Esophagus muscularis mucosa (tissue), 4 donors: ENCODE measurements around the gene OR4C6. TPM values are rescaled to one million over a fixed set of nuclear protein-coding genes. Genes with fewer than 3 reads are reported as not detected.

ENCODE experiments used
- DNase-seq: peaks from one replicate; pipeline ENCODE4 v3.0.0-alpha.2; 2017; ENCODE audit errors: extremely low spot score
- H3K27ac ChIP-seq, 4 donors: fragments of 200-600 bp; sonication (generic); replicated peaks in 1 of 4; 1 replicate in 3 of 4; 2 replicates in 1 of 4; pipeline ENCODE4 v1.5.1; 2016 to 2019; ENCODE audit warnings: mild to moderate bottlenecking in 1 of 4
- H3K27me3 ChIP-seq, 4 donors: fragments of 200-600 bp; sonication (generic); one replicate each; pipeline versions ENCODE4 v1.5.1 to v1.6.0; 2016 to 2019
- H3K36me3 ChIP-seq, 4 donors: fragments of 200-600 bp; sonication (generic); one replicate each; pipeline ENCODE4 v1.5.1; 2016 to 2019
- H3K4me1 ChIP-seq, 4 donors: fragments of 200-600 bp; sonication (generic); one replicate each; pipeline ENCODE4 v1.5.1; 2016 to 2019
- H3K4me3 ChIP-seq, 4 donors: fragments of 200-600 bp; sonication (generic); 1 replicate in 2 of 4; 2 replicates in 2 of 4; pipeline ENCODE4 v1.5.1; 2016 to 2019; ENCODE audit warnings: mild to moderate bottlenecking in 4 of 4, moderate library complexity in 1 of 4
- H3K9me3 ChIP-seq, 4 donors: fragments of 200-600 bp; sonication (generic); 1 replicate in 3 of 4; 2 replicates in 1 of 4; pipeline ENCODE4 v1.5.1; 2016 to 2019
- EP300 ChIP-seq: sonication (generic); formaldehyde crosslinking; IDR thresholded peaks from one replicate; pipeline ENCODE4 v1.6.1; 2017; ENCODE audit warnings: antibody characterized with exemption
- POLR2A ChIP-seq: fragments of 450-650 bp; IDR thresholded peaks from one replicate; pipeline ENCODE4 v1.6.1; 2017; ENCODE audit warnings: antibody characterized with exemption, moderate library complexity, mild to moderate bottlenecking, low read depth
- POLR2AphosphoS5 ChIP-seq, 2 donors: sonication (generic); formaldehyde crosslinking; IDR thresholded peaks; one replicate each; pipeline ENCODE4 v1.6.1; 2017; ENCODE audit warnings: antibody characterized with exemption in 2 of 2
- WGBS: methylation state at CpG from one replicate; pipeline ENCODE4 v1.1.5; 2018; 5-methylcytosine and 5-hydroxymethylcytosine counted together
- intact Hi-C: fragments of 100-400 bp; cut with DNase I; formaldehyde crosslinking; loops from one replicate; pipeline ENCODE4 v1.15.1; 2023
- total RNA-seq, 4 donors: library from RNA; depleted of rRNA; stranded (reverse); fragments of >200 nt; gene quantifications; one replicate each; pipeline versions ENCODE4 v1.1.0 to v1.2.1, GENCODE V29; 2016
- TF ChIP-seq, protein P1 (sequence below), 3 experiments: fragments of 200-600 bp in 2 of 3; fragments of 450-650 bp in 1 of 3; sonication (generic) in 2 of 3; IDR thresholded peaks; one replicate each; pipeline ENCODE4 v1.5.1; 2017 to 2019; ENCODE audit warnings: antibody characterized with exemption in 3 of 3, mild to moderate bottlenecking in 2 of 3, moderate library complexity in 1 of 3

The OR4C6 gene
- total RNA-seq, 4 donors from 2014 or later, result not detected

DNA sequence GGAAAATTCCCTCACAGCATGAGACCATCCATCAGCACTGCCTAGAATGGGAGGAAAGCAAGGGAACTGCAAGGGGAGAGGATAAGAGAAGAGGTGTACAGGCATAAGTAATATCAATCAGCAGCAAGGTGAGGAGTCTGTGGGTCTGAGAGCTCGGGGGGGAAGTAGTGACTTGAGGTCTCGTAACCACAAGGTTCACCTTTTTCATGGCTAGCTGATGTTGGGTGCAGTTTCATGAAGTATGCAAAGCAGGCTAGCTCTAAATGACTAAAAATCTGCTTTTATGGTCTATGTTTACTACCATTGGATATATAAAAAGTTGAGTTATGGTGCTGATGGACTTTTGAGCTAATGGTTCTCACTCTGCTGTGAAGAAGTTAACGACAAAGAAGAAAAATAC lies 35.8 kb downstream of the OR4C6 start:
- Histone ChIP-seq H3K27ac (no peak overlapping the region), H3K27me3 (no peaks in the 10 kb centered on the region), H3K36me3 (no peaks in the 10 kb centered on the region), H3K9me3 (peaks cover 0 to 13% (median 5%) of the 10 kb centered on the region in 4 donors), H3K4me1 (no peaks in the 10 kb centered on the region), H3K4me3 (no peak overlapping the region)
- intact Hi-C loops, result no loop called here
- no peak for DNase-seq
- 75% methylated on average over 3 of the region's 3 CpGs for WGBS
- TF ChIP-seq POLR2A (no peak), EP300 (no peak), POLR2AphosphoS5 (IDR thresholded peaks at IDR 0.05) (no peak)
- TF ChIP-seq, protein P1, sequence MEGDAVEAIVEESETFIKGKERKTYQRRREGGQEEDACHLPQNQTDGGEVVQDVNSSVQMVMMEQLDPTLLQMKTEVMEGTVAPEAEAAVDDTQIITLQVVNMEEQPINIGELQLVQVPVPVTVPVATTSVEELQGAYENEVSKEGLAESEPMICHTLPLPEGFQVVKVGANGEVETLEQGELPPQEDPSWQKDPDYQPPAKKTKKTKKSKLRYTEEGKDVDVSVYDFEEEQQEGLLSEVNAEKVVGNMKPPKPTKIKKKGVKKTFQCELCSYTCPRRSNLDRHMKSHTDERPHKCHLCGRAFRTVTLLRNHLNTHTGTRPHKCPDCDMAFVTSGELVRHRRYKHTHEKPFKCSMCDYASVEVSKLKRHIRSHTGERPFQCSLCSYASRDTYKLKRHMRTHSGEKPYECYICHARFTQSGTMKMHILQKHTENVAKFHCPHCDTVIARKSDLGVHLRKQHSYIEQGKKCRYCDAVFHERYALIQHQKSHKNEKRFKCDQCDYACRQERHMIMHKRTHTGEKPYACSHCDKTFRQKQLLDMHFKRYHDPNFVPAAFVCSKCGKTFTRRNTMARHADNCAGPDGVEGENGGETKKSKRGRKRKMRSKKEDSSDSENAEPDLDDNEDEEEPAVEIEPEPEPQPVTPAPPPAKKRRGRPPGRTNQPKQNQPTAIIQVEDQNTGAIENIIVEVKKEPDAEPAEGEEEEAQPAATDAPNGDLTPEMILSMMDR (IDR thresholded peaks at IDR 0.05), result no peak

DNA sequence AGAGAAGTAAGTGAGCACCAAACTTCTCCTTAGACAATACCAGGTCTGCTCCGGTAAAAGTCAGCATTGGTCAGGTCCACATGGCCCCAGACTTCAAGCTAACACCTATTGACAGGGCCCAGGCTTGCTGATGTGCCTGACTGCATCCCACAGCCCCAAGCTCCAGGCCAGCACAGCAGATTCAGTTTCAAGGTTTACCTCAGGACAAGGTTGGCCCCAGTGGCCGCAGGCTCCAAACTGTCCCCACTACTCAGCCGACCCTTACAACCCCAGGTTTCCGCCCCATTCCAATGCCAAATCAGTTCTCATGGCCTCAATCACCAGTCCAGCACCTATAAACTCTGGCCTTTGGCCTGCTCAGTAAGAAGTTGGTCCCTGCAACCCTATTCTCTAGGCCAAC lies 39.4 kb downstream of the OR4C6 start:
- 40% methylated on average over 2 of the region's 4 CpGs for WGBS
- TF ChIP-seq POLR2AphosphoS5 (IDR thresholded peaks at IDR 0.05) (no peak), POLR2A (no peak), EP300 (no peak)
- TF ChIP-seq, protein P1 (IDR thresholded peaks at IDR 0.05), result no peak
- intact Hi-C loops, result no loop called here
- Histone ChIP-seq H3K27me3 (no peaks in the 10 kb centered on the region), H3K4me1 (no peaks in the 10 kb centered on the region), H3K4me3 (no peak overlapping the region), H3K36me3 (no peaks in the 10 kb centered on the region), H3K27ac (no peak overlapping the region), H3K9me3 (peaks cover 0 to 18% (median 6%) of the 10 kb centered on the region in 4 donors)
- DNase-seq, result no peak

DNA sequence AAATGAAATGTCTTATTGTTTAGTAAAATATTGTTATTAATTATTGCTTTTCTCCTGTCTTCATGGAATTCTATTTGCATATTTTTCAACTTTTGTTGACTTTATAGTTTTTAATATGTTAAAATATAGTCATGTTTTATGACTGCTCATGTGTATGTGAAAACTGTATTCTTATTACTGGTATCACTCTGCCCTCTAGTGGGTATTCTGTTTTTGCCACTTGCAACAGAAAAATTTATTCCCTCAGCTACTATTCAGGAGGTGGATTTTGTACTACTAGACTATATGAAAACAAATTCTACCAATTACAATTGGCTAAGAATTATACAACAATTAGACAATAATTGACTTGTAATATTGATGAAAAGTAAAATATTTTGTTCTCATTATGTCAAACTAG lies 45.0 kb downstream of the OR4C6 start:
- peaks cover 0 to 14% (median 3%) of the 10 kb centered on the region in 4 donors for H3K9me3 ChIP-seq

DNA sequence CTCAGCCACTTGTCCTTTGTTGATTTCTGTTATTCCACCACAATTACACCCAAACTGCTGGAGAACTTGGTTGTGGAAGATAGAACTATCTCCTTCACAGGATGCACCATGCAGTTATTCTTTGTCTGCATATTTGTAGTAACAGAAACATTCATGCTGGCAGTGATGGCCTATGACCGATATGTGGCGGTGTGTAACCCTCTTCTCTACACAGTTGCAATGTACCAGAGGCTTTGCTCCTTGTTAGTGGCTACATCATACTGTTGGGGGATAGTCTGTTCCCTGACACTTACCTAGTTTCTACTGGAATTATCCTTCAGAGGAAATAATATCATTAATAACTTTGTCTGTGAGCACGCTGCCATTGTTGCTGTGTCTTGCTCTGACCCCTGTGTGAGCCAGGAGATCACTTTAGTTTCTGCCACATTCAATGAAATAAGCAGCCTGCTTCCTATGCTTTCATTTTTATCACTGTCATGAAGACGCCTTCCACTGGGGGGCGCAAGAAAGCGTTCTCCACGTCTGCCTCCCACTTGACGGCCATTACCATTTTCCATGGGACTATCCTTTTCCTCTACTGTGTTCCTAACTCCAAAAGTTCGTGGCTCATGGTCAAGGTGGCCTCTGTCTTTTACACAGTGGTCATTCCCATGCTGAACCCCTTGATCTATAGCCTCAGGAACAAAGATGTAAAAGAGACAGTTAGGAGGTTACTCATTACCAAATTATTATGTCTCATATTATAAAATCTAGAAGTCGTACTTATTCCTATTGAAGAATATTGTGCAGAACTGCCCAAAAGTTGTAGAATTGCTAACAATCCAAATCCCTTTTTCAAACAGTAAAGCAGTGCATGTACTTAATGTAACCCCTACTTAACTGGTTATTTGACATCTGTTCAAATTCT lies 53.2 kb downstream of the OR4C6 start:
- H3K4me1 ChIP-seq, result no peaks in the 10 kb centered on the region
- 32% methylated on average over 10 of the region's 10 CpGs for WGBS
- TF ChIP-seq POLR2A (no peak), EP300 (no peak), POLR2AphosphoS5 (IDR thresholded peaks at IDR 0.05) (no peak)
- TF ChIP-seq, protein P1 (IDR thresholded peaks at IDR 0.05), result no peak
- no peak for DNase-seq
- H3K9me3 ChIP-seq, result peaks cover 0 to 9% (median 2%) of the 10 kb centered on the region in 4 donors
- no peak overlapping the region for H3K27ac ChIP-seq
- intact Hi-C loops, result no loop called here
- no peak overlapping the region for H3K4me3 ChIP-seq
- no peaks in the 10 kb centered on the region for H3K27me3 ChIP-seq
- no peaks in the 10 kb centered on the region for H3K36me3 ChIP-seq

More for the DNA sequence above, 45.0 kb downstream of the OR4C6 start:
- Histone ChIP-seq H3K4me3 (no peak overlapping the region), H3K4me1 (no peaks in the 10 kb centered on the region), H3K27ac (no peak overlapping the region), H3K36me3 (no peaks in the 10 kb centered on the region), H3K27me3 (no peaks in the 10 kb centered on the region)
- intact Hi-C loops, result no loop called here
- DNase-seq, result no peak
- no peak for TF ChIP-seq POLR2AphosphoS5 (IDR thresholded peaks at IDR 0.05)
- TF ChIP-seq, protein P1 (IDR thresholded peaks at IDR 0.05), result peak in 1 of 3 experiments; percentile 42
- TF ChIP-seq EP300, result no peak

Other genes starting within 250 kb of the OR4C6 start
- not detected for gene OR4C15, start 107.7 kb upstream of the OR4C6 start, total RNA-seq
- not detected for gene OR4C16, start 90.1 kb upstream of the OR4C6 start, total RNA-seq
- not detected for gene OR4C11, start 54.6 kb upstream of the OR4C6 start, total RNA-seq
- gene OR4P4, start 27.1 kb upstream of the OR4C6 start, total RNA-seq, result not detected
- gene OR4S2, start 13.9 kb upstream of the OR4C6 start, total RNA-seq, result not detected
- gene OR5D13, start 111.2 kb downstream of the OR4C6 start, total RNA-seq, result not detected
- gene OR5D14, start 133.4 kb downstream of the OR4C6 start, total RNA-seq, result not detected
- gene OR5L1, start 149.2 kb downstream of the OR4C6 start, total RNA-seq, result not detected
- gene OR5D18, start 157.4 kb downstream of the OR4C6 start, total RNA-seq, result not detected
- not detected for gene OR5L2, start 165.0 kb downstream of the OR4C6 start, total RNA-seq
- not detected for gene OR5D16, start 176.6 kb downstream of the OR4C6 start, total RNA-seq
- gene TRIM51, start 221.1 kb downstream of the OR4C6 start, total RNA-seq, result not detected